Measurements from ENCODE around the gene ANKZF1. TPM values are rescaled to one million over a fixed set of nuclear protein-coding genes. Genes with fewer than 3 reads are reported as not detected.
A peak's percentile ranks its signal among the peaks of the same experiment; 100 is the strongest.

ANKZF1 gene
- total and polyA plus RNA-seq, 4 donors: 29.2 to 74.2 (median 48.8) TPM

DNA sequence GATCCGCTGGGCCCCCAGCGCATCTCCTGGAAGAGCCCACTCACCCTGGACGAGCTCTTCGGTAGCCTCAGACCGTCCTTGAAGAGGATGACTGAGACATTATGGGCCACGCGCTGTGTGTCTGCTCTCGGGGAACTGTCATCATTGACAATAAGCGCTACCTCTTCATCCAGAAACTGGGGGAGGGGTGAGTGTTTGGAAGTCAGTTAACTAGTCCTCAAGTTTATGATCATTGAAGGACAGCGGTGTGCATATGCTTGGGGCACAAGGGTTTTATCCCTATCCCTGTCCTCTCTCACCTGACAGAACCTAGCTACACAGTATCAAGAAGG, 16.3 kb downstream of the ANKZF1 start:
- Histone ChIP-seq H3K4me1 (ENCODE audit: control insufficient read depth, insufficient read depth, low read length) (peaks cover 35% of the 10 kb centered on the region), H3K4me3 (ENCODE audit: low read depth, low read length) (peak overlapping the region; percentile 96), H3K27me3 (ENCODE audit: control insufficient read depth, insufficient read depth, low read length) (no peaks in the 10 kb centered on the region), H3K27ac (ENCODE audit: low read depth, low read length) (peak overlapping the region; percentile 90), H3K9me3 (ENCODE audit: control insufficient read depth, insufficient read depth, low read length) (no peaks in the 10 kb centered on the region), H3K36me3 (ENCODE audit: control insufficient read depth, insufficient read depth, low read length) (peaks cover 44% of the 10 kb centered on the region)
- DNase-seq (ENCODE audit: low read depth in 4 of 6, low spot score in 6 of 6): no peak
- WGBS (ENCODE audit: insufficient coverage): 4% methylated on average over 5 of the region's 10 CpGs

DNA sequence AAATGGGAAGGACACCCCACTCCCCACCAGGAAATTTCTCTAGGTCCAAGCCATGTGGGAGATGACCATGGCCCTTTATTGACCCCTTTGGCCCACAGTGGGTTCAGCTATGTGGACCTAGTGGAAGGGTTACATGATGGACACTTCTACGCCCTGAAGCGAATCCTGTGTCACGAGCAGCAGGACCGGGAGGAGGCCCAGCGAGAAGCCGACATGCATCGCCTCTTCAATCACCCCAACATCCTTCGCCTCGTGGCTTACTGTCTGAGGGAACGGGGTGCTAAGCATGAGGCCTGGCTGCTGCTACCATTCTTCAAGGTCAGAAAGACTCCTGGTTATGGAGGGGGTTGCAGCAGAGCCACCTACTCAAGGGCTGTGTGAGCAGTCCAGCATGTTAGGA, 17.0 kb downstream of the ANKZF1 start:
- Histone ChIP-seq H3K36me3 (ENCODE audit: control insufficient read depth, insufficient read depth, low read length) (peaks cover 44% of the 10 kb centered on the region), H3K4me1 (ENCODE audit: control insufficient read depth, insufficient read depth, low read length) (peaks cover 35% of the 10 kb centered on the region), H3K27ac (ENCODE audit: low read depth, low read length) (no peak overlapping the region), H3K27me3 (ENCODE audit: control insufficient read depth, insufficient read depth, low read length) (no peaks in the 10 kb centered on the region), H3K9me3 (ENCODE audit: control insufficient read depth, insufficient read depth, low read length) (no peaks in the 10 kb centered on the region), H3K4me3 (ENCODE audit: low read depth, low read length) (no peak overlapping the region)
- WGBS (ENCODE audit: insufficient coverage): 100% methylated on average over 2 of the region's 10 CpGs
- DNase-seq (ENCODE audit: low read depth in 4 of 6, low spot score in 6 of 6): no peak

DNA sequence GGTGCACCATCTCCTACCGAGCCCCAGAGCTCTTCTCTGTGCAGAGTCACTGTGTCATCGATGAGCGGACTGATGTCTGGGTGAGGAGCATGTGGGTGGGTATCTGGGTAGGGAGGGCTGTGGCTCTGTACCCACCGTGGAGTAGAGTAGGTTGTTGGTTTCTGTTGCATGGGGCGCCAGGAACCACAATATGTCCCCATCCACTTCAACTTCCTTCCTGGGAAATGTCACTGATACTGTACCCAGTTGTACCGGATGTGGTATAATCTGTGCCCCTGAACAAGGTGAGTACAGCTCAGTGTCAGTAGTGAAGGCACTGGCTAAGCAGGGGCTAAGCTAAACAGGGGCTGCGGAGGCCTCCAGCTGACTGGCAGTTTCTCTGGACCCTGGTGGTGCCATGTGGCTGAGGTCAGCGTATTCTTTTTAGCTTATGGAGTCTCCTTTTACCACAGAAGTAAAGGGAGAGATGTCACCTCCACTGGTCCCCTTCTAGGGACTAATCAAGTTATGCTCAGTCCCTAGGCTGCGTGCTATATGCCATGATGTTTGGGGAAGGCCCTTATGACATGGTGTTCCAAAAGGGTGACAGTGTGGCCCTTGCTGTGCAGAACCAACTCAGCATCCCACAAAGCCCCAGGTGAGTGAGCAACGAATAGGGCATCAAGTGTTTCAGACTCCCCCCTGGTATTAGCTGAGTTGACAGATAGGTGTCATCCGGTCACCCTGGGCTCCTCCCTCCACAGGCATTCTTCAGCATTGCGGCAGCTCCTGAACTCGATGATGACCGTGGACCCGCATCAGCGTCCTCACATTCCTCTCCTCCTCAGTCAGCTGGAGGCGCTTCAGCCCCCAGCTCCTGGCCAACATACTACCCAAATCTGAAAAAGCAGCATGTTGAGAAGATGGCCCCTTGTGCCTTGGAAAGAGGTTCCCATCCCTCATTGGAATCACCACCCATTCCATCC, 18.4 kb downstream of the ANKZF1 start:
- Histone ChIP-seq H3K36me3 (ENCODE audit: control insufficient read depth, insufficient read depth, low read length) (peaks cover 39% of the 10 kb centered on the region), H3K4me3 (ENCODE audit: low read depth, low read length) (no peak overlapping the region), H3K27ac (ENCODE audit: low read depth, low read length) (no peak overlapping the region), H3K27me3 (ENCODE audit: control insufficient read depth, insufficient read depth, low read length) (peaks cover 12% of the 10 kb centered on the region), H3K9me3 (ENCODE audit: control insufficient read depth, insufficient read depth, low read length) (no peaks in the 10 kb centered on the region), H3K4me1 (ENCODE audit: control insufficient read depth, insufficient read depth, low read length) (peaks cover 39% of the 10 kb centered on the region)
- no peak for DNase-seq (ENCODE audit: low read depth in 4 of 6, low spot score in 6 of 6)
- WGBS (ENCODE audit: insufficient coverage): 85% methylated on average over 11 of the region's 17 CpGs

DNA sequence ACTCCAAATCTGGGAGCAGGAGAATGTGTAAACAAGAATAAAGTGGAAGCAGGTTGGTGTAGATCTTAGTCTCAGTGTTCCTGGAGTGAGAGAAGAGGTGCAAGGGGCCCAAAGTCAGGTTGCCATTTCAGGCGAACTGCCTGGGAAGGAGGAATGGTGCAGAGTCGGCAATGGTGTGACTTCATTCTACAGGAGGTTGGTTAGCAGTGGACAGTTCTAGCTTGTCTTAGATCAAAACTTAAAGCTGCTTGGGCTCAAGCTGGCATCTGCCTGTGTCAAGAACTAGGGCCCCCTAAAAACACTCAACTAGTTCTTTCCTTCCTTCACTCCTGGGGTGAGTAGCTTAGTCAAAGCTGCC, 19.2 kb downstream of the ANKZF1 start:
- H3K4me1 ChIP-seq (ENCODE audit: control insufficient read depth, insufficient read depth, low read length): peaks cover 48% of the 10 kb centered on the region
- peaks cover 36% of the 10 kb centered on the region for H3K36me3 ChIP-seq (ENCODE audit: control insufficient read depth, insufficient read depth, low read length)
- H3K27ac ChIP-seq (ENCODE audit: low read depth, low read length): peak overlapping the region; percentile 69
- peaks cover 21% of the 10 kb centered on the region for H3K27me3 ChIP-seq (ENCODE audit: control insufficient read depth, insufficient read depth, low read length)
- no peak overlapping the region for H3K4me3 ChIP-seq (ENCODE audit: low read depth, low read length)
- no peaks in the 10 kb centered on the region for H3K9me3 ChIP-seq (ENCODE audit: control insufficient read depth, insufficient read depth, low read length)
- no peak for DNase-seq (ENCODE audit: low read depth in 4 of 6, low spot score in 6 of 6)
- 83% methylated on average over 1 of the region's 2 CpGs for WGBS (ENCODE audit: insufficient coverage)

DNA sequence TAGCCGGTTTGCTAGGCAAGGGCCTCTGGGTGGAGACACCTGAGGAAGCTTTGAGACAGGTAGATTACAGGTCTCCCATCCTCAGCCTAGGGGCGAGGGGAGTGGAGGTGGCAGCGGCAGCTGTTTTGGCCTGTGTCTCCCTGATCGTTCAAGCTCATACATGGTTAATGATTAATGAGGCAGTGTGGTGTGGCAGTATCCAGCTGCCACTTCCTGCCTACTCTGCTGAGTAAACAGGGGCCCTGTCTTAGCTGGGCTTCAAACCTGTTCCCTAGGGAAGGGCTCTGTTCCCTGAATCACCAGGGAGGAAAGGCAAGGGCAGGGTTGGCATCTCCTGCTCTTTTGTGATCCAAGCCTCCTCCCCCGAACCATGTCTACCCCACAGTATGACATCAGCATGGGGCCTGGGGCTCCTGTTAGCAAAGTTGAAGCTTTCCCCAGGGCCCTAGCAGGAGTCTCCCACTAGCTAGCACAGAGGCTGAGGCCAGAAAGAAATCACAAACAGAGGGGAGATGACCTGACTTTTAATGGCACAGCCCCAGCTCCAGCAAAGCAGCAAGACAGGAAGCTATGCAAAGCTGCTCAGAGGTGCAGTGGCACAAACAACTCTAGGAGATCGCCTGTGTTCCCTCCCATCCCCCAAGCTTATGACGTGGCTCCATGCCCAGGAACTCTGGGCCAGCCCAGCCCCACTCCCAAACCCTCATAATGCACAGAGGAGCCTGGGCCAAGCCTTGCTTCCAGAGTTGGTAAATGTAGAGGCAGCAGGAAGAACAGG, 19.8 kb downstream of the ANKZF1 start:
- Histone ChIP-seq H3K27ac (ENCODE audit: low read depth, low read length) (peak overlapping the region; percentile 69), H3K9me3 (ENCODE audit: control insufficient read depth, insufficient read depth, low read length) (no peaks in the 10 kb centered on the region), H3K27me3 (ENCODE audit: control insufficient read depth, insufficient read depth, low read length) (peaks cover 26% of the 10 kb centered on the region), H3K4me3 (ENCODE audit: low read depth, low read length) (no peak overlapping the region), H3K4me1 (ENCODE audit: control insufficient read depth, insufficient read depth, low read length) (peaks cover 53% of the 10 kb centered on the region), H3K36me3 (ENCODE audit: control insufficient read depth, insufficient read depth, low read length) (peaks cover 36% of the 10 kb centered on the region)
- 26% methylated on average over 5 of the region's 7 CpGs for WGBS (ENCODE audit: insufficient coverage)
- peak in 3 of 6 donors; percentile 50 to 79 (median 65) for DNase-seq (ENCODE audit: low read depth in 4 of 6, low spot score in 6 of 6)

DNA sequence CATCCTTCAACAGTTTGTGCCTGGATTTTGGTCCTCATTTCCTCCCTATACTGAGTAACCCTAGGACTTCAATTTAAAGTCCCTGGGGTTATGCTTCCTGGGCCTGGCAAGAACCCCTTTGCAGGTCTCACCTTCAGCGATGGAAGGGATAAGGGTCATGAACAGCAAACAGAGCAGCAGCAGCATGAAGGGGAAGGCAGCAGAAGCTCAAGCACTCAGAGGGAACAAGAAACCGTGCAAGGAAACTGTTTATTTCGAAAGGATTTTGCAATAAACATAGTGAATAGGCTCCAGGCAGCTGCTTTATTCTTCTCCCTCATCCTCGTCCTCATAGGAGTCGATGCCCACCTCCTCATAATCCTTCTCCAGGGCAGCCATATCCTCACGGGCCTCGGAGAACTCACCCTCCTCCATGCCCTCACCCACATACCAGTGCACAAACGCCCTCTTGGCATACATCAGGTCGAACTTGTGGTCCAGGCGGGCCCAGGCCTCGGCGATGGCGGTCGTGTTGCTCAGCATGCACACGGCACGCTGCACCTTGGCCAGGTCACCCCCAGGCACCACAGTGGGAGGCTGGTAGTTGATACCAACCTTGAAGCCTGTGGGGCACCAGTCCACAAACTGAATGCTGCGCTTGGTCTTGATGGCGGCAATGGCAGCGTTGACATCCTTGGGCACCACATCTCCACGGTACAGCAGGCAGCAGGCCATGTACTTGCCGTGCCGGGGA, 20.6 kb downstream of the ANKZF1 start:
- peak overlapping the region; percentile 69 for H3K27ac ChIP-seq (ENCODE audit: low read depth, low read length)
- peaks cover 35% of the 10 kb centered on the region for H3K27me3 ChIP-seq (ENCODE audit: control insufficient read depth, insufficient read depth, low read length)

DNA sequence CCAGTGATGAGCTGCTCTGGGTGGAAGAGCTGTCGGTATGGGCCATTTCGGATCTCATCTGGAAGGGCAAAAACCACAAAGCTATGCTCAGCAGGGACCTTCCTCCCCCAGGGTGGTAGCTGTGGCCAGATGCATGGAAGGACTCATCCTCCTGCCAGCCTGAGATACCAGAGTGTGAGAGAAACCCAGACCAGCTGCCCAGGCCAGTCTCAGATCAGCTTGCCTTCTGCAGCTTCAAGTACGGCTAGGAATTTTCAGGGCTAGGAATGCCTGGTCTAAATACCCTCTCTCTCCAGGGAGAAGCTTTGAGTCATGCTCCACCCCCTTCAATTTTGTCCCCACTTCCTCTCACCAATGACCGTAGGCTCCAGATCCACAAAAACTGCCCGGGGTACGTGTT, 22.1 kb downstream of the ANKZF1 start:
- H3K27me3 ChIP-seq (ENCODE audit: control insufficient read depth, insufficient read depth, low read length): peaks cover 49% of the 10 kb centered on the region
- 77% methylated on average over 6 of the region's 6 CpGs for WGBS (ENCODE audit: insufficient coverage)
- peaks cover 46% of the 10 kb centered on the region for H3K4me1 ChIP-seq (ENCODE audit: control insufficient read depth, insufficient read depth, low read length)
- no peak for DNase-seq (ENCODE audit: low read depth in 4 of 6, low spot score in 6 of 6)
- no peak overlapping the region for H3K4me3 ChIP-seq (ENCODE audit: low read depth, low read length)
- no peak overlapping the region for H3K27ac ChIP-seq (ENCODE audit: low read depth, low read length)
- peaks cover 32% of the 10 kb centered on the region for H3K36me3 ChIP-seq (ENCODE audit: control insufficient read depth, insufficient read depth, low read length)
- H3K9me3 ChIP-seq (ENCODE audit: control insufficient read depth, insufficient read depth, low read length): no peaks in the 10 kb centered on the region

More for the DNA sequence above, 20.6 kb downstream of the ANKZF1 start:
- peaks cover 56% of the 10 kb centered on the region for H3K4me1 ChIP-seq (ENCODE audit: control insufficient read depth, insufficient read depth, low read length)
- peaks cover 36% of the 10 kb centered on the region for H3K36me3 ChIP-seq (ENCODE audit: control insufficient read depth, insufficient read depth, low read length)
- no peak overlapping the region for H3K4me3 ChIP-seq (ENCODE audit: low read depth, low read length)
- 95% methylated on average over 19 of the region's 22 CpGs for WGBS (ENCODE audit: insufficient coverage)
- no peak for DNase-seq (ENCODE audit: low read depth in 4 of 6, low spot score in 6 of 6)
- no peaks in the 10 kb centered on the region for H3K9me3 ChIP-seq (ENCODE audit: control insufficient read depth, insufficient read depth, low read length)

DNA sequence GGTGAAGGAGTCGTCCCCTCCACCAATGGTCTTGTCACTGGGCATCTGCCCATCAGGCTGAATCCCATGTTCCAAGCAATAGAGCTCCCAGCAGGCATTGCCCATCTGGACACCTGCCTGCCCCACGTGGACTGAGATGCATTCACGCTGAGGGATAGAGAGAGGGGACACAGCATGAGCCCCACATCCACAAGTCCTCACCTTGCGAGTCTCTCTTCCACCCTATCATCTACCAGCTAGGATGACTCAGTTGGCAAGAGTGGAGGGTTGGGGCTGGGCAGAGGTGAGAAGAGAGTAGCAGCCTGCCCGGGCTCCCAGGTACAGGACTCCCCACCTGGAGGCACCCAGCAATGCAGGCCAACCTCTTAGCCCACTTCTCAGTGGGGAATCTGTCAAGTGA, 22.5 kb downstream of the ANKZF1 start:
- Histone ChIP-seq H3K4me3 (ENCODE audit: low read depth, low read length) (no peak overlapping the region), H3K27me3 (ENCODE audit: control insufficient read depth, insufficient read depth, low read length) (peaks cover 52% of the 10 kb centered on the region), H3K27ac (ENCODE audit: low read depth, low read length) (no peak overlapping the region), H3K4me1 (ENCODE audit: control insufficient read depth, insufficient read depth, low read length) (peaks cover 45% of the 10 kb centered on the region), H3K36me3 (ENCODE audit: control insufficient read depth, insufficient read depth, low read length) (peaks cover 28% of the 10 kb centered on the region), H3K9me3 (ENCODE audit: control insufficient read depth, insufficient read depth, low read length) (no peaks in the 10 kb centered on the region)
- DNase-seq (ENCODE audit: low read depth in 4 of 6, low spot score in 6 of 6): no peak
- WGBS (ENCODE audit: insufficient coverage): 88% methylated on average over 1 of the region's 5 CpGs

DNA sequence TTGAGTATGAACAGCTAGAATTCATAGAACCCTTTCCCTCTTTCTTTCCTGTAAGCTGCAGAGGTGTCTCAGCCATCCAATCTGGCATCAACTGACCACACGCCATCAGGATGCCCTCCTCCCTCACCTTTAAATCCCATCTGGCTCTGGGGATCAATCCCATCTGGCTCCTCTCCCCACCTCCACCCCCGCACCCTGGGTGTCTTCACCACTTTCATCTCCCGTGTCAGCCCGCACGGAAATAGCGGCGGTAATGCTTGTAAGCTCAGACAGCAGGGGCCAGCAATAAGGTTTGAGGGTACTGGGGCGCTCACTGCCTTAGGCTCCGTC, 22.9 kb downstream of the ANKZF1 start:
- H3K27ac ChIP-seq (ENCODE audit: low read depth, low read length): no peak overlapping the region
- H3K4me1 ChIP-seq (ENCODE audit: control insufficient read depth, insufficient read depth, low read length): peaks cover 45% of the 10 kb centered on the region
- no peaks in the 10 kb centered on the region for H3K9me3 ChIP-seq (ENCODE audit: control insufficient read depth, insufficient read depth, low read length)
- 2% methylated on average over 9 of the region's 9 CpGs for WGBS (ENCODE audit: insufficient coverage)
- no peak for DNase-seq (ENCODE audit: low read depth in 4 of 6, low spot score in 6 of 6)
- peak overlapping the region; percentile 36 for H3K4me3 ChIP-seq (ENCODE audit: low read depth, low read length)
- peaks cover 24% of the 10 kb centered on the region for H3K36me3 ChIP-seq (ENCODE audit: control insufficient read depth, insufficient read depth, low read length)
- H3K27me3 ChIP-seq (ENCODE audit: control insufficient read depth, insufficient read depth, low read length): peaks cover 54% of the 10 kb centered on the region
